Left renal cortex interstitium (tissue), 4 donors: ENCODE measurements around the gene CELF5. TPM values are rescaled to one million over a fixed set of nuclear protein-coding genes. Genes with fewer than 3 reads are reported as not detected.
"Not testable (repeated sequence)": the region's sequence is repeated elsewhere in the genome, so short reads cannot be mapped to it uniquely, and the experiment has no call there.

Experiments
- DNase-seq, 4 donors: peaks; one replicate each; pipeline ENCODE4 v3.0.0-alpha.2; 2013; ENCODE audit warnings: low read depth in 4 of 4, low spot score in 2 of 4, missing footprints in 1 of 4
- polyA plus RNA-seq, 4 donors: library from polyadenylated mRNA; unstranded; fragments of 120-200 nt; gene quantifications; one replicate each; pipeline ENCODE4 v1.2.1, GENCODE V29; 2013; ENCODE audit not compliant: insufficient read length in 4 of 4

Gene CELF5
- polyA plus RNA-seq, 4 donors = 0.37 to 2.1 (median 1.0) TPM

GRCh38 chr19:3316132-3316648 is 91.7 kb downstream of the CELF5 start:
- DNase-seq = no peak

GRCh38 chr19:3316659-3317207 is 92.3 kb downstream of the CELF5 start:
- DNase-seq = no peak

- DNase-seq = no peak
Observed at GRCh38 chr19:3319643-3320353, 95.3 kb downstream of the CELF5 start.

GRCh38 chr19:3320354-3320670 is 95.9 kb downstream of the CELF5 start:
- no peak for DNase-seq

DNA sequence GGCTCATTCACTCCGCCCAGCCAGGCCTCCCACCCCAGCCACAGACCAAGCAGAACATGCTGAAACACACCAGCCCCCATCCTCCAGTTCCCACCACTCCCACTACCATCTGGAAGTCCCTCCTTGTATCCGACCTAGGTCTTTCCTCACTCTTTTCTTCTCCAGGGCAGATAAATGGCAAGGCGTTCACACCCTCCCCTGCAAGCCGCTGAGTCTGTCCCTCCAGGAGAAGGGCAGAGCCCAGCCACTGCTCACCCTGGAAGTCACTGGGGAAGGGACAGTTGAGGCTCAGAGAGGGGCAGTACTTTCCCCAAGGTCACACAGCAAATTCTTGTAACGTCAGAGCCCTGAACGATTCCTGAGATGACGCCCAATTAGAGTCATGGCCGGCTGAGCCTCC is 96.4 kb downstream of the CELF5 start:
- DNase-seq = no peak

- no peak for DNase-seq
Observed at GRCh38 chr19:3321696-3322095, 97.2 kb downstream of the CELF5 start.

GRCh38 chr19:3322199-3322978 is 97.9 kb downstream of the CELF5 start:
- no peak for DNase-seq

- no peak for DNase-seq
Observed at GRCh38 chr19:3323026-3323425, 98.6 kb downstream of the CELF5 start.

DNA sequence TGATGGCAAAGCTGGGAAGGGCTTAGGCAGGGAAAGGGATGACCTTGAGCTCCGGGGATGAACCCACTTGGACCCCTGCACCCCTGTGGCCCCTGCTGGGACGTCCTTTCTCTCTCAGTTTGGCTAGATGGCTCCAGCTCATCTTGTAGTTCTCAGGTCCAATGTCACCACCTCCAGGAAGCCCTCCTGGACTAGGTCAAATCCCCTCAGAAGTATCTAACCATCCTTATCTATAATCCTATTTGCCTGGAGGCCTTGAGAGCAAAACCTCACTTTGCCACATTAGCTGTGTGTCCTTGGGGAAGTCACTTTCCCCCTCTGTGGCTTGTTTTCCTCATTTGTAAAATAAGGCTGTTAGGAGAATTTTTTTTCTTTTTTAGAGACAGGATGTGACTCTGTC is 99.2 kb downstream of the CELF5 start:
- no peak for DNase-seq

- DNase-seq = no peak
Observed at GRCh38 chr19:3324405-3324856, 100.0 kb downstream of the CELF5 start.

DNA sequence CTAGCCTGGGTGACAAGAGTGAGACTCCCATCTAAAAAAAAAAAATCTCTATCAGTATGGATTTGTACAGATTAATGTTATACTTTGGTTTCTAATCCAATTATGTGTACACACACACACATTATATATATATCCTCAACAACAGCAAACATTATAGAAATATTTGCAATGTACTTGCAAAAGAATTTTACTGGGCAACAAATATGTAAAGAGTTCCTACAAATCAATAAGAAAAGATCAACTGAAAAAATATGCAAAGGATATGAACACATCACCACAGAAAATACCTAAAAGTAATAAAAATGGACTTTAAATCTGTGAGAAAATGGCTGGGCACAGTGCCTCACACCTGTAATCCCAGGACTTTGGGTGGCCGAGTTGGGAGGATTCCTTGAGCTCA is 101.0 kb downstream of the CELF5 start:
- DNase-seq = no peak

- no peak for DNase-seq
Observed at GRCh38 chr19:3328743-3329142, 104.3 kb downstream of the CELF5 start.

- no peak for DNase-seq
Observed at GRCh38 chr19:3330047-3330446, 105.6 kb downstream of the CELF5 start.

DNA sequence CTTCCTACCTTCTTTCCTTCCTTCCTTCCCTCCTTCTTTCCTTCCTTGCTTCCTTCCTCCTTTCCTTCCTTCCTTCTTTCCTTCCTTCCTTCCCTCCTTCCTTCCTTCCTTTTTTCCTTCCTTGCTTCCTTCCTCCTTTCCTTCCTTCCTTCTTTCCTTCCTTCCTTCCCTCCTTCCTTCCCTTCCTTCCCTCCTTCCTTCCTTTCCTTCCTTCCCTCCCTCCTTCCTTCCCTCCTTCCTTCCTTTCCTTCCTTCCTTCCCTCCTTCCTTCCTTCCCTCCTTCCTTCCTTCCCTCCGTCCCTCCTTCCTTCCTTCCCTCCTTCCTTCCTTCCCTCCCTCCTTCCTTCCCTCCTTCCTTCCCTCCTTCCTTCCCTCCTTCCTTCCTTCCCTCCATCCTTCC is 107.8 kb downstream of the CELF5 start:
- DNase-seq = not testable (repeated sequence)

GRCh38 chr19:3333020-3333583 is 108.6 kb downstream of the CELF5 start:
- DNase-seq = no peak

- DNase-seq = no peak
Observed at GRCh38 chr19:3333662-3334061, 109.2 kb downstream of the CELF5 start.

DNA sequence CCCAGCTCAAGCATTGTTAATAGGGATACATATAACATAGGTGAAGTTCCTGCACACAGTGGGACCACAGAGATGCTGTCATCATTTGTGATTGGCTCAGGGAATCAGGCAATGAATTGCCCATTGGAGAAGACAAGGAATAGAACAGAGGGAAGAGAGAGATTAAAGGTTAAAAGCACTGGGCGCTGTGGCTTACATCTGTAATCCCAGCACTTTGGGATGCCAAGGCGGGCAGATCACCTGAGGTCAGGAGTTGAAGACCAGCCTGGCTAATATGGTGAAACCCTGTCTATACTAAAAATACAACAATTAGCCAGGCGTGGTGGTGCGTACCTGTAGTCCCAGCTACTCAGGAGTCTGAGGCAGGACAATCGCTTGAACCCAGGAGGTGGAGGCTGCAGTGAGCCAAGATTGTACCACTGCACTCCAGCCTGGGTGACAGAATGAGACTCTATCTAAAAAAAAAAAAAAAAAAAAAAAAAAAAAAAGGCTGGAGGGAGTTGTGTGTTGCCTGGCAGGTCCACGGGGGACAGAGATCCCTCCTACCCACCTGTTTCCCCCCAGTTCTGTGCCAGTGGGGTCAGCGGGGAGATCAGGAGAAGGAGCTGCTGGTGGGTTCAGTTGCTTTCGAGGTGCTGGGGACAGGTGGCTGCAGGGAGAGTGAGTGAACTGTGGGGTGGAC is 110.4 kb downstream of the CELF5 start:
- DNase-seq = not testable (repeated sequence)

DNA sequence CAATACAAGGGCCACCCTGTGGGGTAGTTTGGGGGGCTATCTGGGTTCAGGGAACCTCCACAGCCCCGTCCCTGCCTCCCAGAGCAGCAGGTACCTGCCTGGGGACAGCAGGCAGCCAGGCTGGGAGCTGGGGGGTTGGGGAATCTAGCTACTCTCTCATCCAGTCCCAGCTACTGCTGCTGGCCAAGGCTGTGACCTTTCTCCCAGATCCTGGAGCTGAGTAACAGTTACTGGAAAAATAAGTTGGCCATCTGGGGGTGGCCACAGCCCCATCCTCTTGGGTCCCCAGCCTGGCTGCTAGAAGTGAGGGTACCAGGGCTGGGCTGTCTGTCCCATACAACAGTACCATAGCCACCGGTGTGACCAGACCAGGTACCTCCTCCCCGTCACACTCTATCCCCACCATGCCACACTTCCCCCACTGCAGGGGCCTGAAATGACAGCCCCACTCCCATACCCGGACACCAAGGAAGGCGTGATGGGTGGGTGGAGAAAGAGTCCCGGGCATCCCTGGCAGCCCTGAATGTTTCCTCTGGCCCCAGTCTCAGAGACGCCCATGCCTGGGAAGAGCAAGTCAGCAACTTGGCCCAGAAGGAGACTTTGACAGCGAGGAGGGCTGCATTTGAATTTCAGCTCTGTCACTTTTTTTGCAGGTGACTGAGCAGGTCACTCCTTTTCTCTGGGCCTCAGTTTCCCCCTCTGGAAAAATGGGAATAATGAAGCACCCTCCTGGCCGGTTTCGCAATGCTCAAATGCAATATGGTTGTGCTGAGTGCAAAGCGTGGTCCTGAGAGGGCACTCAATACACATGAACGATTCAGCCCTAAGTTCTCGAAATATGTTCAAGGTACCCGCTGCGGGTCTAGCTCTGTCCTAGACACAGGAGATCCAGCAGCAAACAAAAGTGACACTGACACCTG is 111.2 kb downstream of the CELF5 start:
- no peak for DNase-seq

GRCh38 chr19:3336351-3336679 is 111.9 kb downstream of the CELF5 start:
- DNase-seq = no peak
